ENCODE data around the gene CDC25B.

- TF ChIP-seq CTCF (conservative IDR thresholded peaks at IDR 0.05; ENCODE audit: low read length) (no peak), EZH2phosphoT487 (IDR thresholded peaks at IDR 0.05; ENCODE audit: borderline replicate concordance) (no peak)
These were observed 43.7 kb upstream of the CDC25B start for GRCh38 chr20:3752386-3752759.
